GM19099 (cell line): ENCODE data around the gene FILIP1L.

Source experiments
- POLR2A ChIP-seq: IDR thresholded peaks from 3 replicates; pipeline ENCODE4 v1.6.1; 2011; ENCODE audit warnings: low read depth; ENCODE audit not compliant: insufficient read length; ENCODE audit errors: extremely low read depth

FILIP1L gene

GRCh38 chr3:100140976-100141375, 26.7 kb upstream of the FILIP1L start:
- no peak for TF ChIP-seq POLR2A

- TF ChIP-seq POLR2A = no peak
These were observed 22.6 kb upstream of the FILIP1L start for GRCh38 chr3:100136921-100137320.

GRCh38 chr3:100131241-100131640, 16.9 kb upstream of the FILIP1L start:
- TF ChIP-seq POLR2A = no peak

- TF ChIP-seq POLR2A = no peak
These were observed 15.6 kb upstream of the FILIP1L start for GRCh38 chr3:100129941-100130340.

GRCh38 chr3:100128565-100128964, 14.3 kb upstream of the FILIP1L start:
- no peak for TF ChIP-seq POLR2A

GRCh38 chr3:100127792-100128191, 13.5 kb upstream of the FILIP1L start:
- TF ChIP-seq POLR2A = no peak

- TF ChIP-seq POLR2A = no peak
These were observed 11.0 kb upstream of the FILIP1L start for GRCh38 chr3:100125161-100125938.

- TF ChIP-seq POLR2A = no peak
These were observed 10.0 kb upstream of the FILIP1L start for GRCh38 chr3:100124201-100124761.

GRCh38 chr3:100123112-100123511, 8.8 kb upstream of the FILIP1L start:
- TF ChIP-seq POLR2A = no peak

- TF ChIP-seq POLR2A = no peak
These were observed 8.0 kb upstream of the FILIP1L start for GRCh38 chr3:100122321-100122720.

GRCh38 chr3:100120693-100121092, 6.4 kb upstream of the FILIP1L start:
- no peak for TF ChIP-seq POLR2A

- TF ChIP-seq POLR2A = no peak
These were observed 5.7 kb upstream of the FILIP1L start for GRCh38 chr3:100120012-100120411.

GRCh38 chr3:100117093-100117492, 2.8 kb upstream of the FILIP1L start:
- TF ChIP-seq POLR2A = no peak

GRCh38 chr3:100113723-100114412, 433 bp downstream of the FILIP1L start:
- no peak for TF ChIP-seq POLR2A

GRCh38 chr3:100111728-100112127, 2.6 kb downstream of the FILIP1L start:
- no peak for TF ChIP-seq POLR2A

GRCh38 chr3:100110162-100110561, 4.1 kb downstream of the FILIP1L start:
- TF ChIP-seq POLR2A = no peak

GRCh38 chr3:100108464-100109079, 5.7 kb downstream of the FILIP1L start:
- no peak for TF ChIP-seq POLR2A
